HG02623 (cell line): Measurements from ENCODE around the gene MAPK8IP1.

Experiments
- ATAC-seq: cut with Tn5 transposase; IDR thresholded peaks from one replicate; pipeline ENCODE4 v1.9.1; 2021; ENCODE audit warnings: moderate library complexity; ENCODE audit not compliant: unreplicated experiment

MAPK8IP1 gene

GRCh38 chr11:45936511-45937054 lies 51.1 kb downstream of the MAPK8IP1 start:
- ATAC-seq: no peak

- no peak for ATAC-seq
Observed at GRCh38 chr11:45937916-45938315, 52.5 kb downstream of the MAPK8IP1 start.

- no peak for ATAC-seq
Observed at GRCh38 chr11:45939836-45940235, 54.4 kb downstream of the MAPK8IP1 start.

GRCh38 chr11:45941285-45941684 lies 55.8 kb downstream of the MAPK8IP1 start:
- no peak for ATAC-seq

- ATAC-seq: no peak
Observed at GRCh38 chr11:45942381-45942780, 56.9 kb downstream of the MAPK8IP1 start.

GRCh38 chr11:45945397-45945999 lies 60.0 kb downstream of the MAPK8IP1 start:
- no peak for ATAC-seq

- ATAC-seq: no peak
Observed at GRCh38 chr11:45947885-45948284, 62.4 kb downstream of the MAPK8IP1 start.

- no peak for ATAC-seq
Observed at GRCh38 chr11:45948356-45948755, 62.9 kb downstream of the MAPK8IP1 start.

GRCh38 chr11:45949992-45950407 lies 64.5 kb downstream of the MAPK8IP1 start:
- ATAC-seq: no peak
